ENCODE results near the gene TAF1B.

DNA sequence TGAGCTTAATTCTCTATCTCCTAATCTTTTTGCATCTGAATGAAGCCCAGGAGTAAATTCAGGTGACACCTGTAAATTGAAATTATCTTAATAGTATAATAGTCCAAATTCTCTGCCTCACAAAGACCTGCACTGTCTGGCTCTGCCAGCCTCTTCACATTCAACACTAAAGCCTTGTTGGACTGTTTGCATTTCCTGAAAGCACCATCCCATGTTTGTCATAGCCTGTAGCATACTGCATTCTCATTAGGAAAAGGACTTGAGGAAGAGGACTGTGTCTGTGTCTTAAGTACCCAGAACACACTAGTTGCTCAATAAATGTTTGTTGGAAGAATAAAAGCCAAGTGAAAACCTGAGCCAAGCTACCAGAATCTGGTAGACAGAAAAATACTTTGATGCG lies 65.4 kb downstream of the TAF1B start:
- no peak for TF ChIP-seq MAX (IDR thresholded peaks at IDR 0.05; ENCODE audit: insufficient read depth, insufficient read length)
- TF ChIP-seq POLR2AphosphoS5 (IDR thresholded peaks at IDR 0.05; ENCODE audit: insufficient read depth, low read depth, low read length), result no peak

Data from endothelial cell of umbilical vein (primary cell).